ENCODE results near the gene PDE11A.

GRCh38 chr2:177727577-177728398 is 344.8 kb downstream of the PDE11A start:
- TF ChIP-seq TSHZ2 (CRISPR knock-in tag; IDR thresholded peaks at IDR 0.05) (no peak), ZFP3 (CRISPR knock-in tag; IDR thresholded peaks at IDR 0.05) (no peak), SNAI2 (CRISPR knock-in tag; IDR thresholded peaks at IDR 0.05) (no peak)
